A673 (cell line): Measurements from ENCODE around the gene NTRK1. TPM values are rescaled to one million over a fixed set of nuclear protein-coding genes. Genes with fewer than 3 reads are reported as not detected.
A peak's percentile ranks its signal among the peaks of the same experiment; 100 is the strongest.

Experiments
- BruUV-seq: library from RNA; stranded (reverse); fragments of 400-500 nt; replicated peaks from 2 replicates; lab custom pipeline; 2021; lab: Mats Ljungman, UMichigan
- CTCF ChIA-PET: fragments of 300-600 bp; sonication (Branson Sonifier 250); formaldehyde crosslinking; loops from one replicate; lab custom pipeline; 2022; ENCODE audit warnings: antibody characterized with exemption; lab: Charles Lee
- POLR2A ChIA-PET: fragments of 300-600 bp; sonication (Branson Sonifier 250); formaldehyde crosslinking; loops from one replicate; lab custom pipeline; 2022; ENCODE audit warnings: antibody characterized with exemption; ENCODE audit not compliant: low non-redundant PET; lab: Charles Lee
- DNase-seq: peaks from one replicate; pipeline ENCODE4 v3.0.0-alpha.2; 2015; ENCODE audit warnings: low spot score
- H3K27ac ChIP-seq: fragments of 200-600 bp; sonication (generic); 2 replicates; pipeline ENCODE4 v1.5.1; 2016; ENCODE audit warnings: mixed run types, low read depth, mild to moderate bottlenecking, mixed read lengths, antibody characterized with exemption, low read length; ENCODE audit not compliant: poor library complexity, severe bottlenecking
- H3K27me3 ChIP-seq: fragments of 200-600 bp; sonication (generic); replicated peaks from 2 replicates; pipeline ENCODE4 v1.6.1; 2017; ENCODE audit warnings: mixed run types, low read depth, mild to moderate bottlenecking, mixed read lengths, antibody characterized with exemption, low read length; ENCODE audit not compliant: insufficient read depth, poor library complexity
- H3K36me3 ChIP-seq: fragments of 200-600 bp; sonication (generic); 2 replicates; pipeline ENCODE4 v1.6.1; 2016; ENCODE audit warnings: mixed run types, mild to moderate bottlenecking, mixed read lengths, antibody characterized with exemption, low read length; ENCODE audit not compliant: insufficient read depth, poor library complexity, severe bottlenecking
- H3K4me1 ChIP-seq: fragments of 200-600 bp; sonication (generic); 2 replicates; pipeline ENCODE4 v1.6.1; 2017; ENCODE audit warnings: mixed run types, mild to moderate bottlenecking, mixed read lengths, antibody characterized with exemption, low read length; ENCODE audit not compliant: insufficient read depth, poor library complexity, severe bottlenecking
- H3K4me3 ChIP-seq: fragments of 200-600 bp; sonication (generic); 2 replicates; pipeline ENCODE4 v1.5.1; 2016; ENCODE audit warnings: low read depth, mixed run types, mild to moderate bottlenecking, mixed read lengths, low read length; ENCODE audit not compliant: poor library complexity, severe bottlenecking
- H3K9me3 ChIP-seq: fragments of 200-600 bp; sonication (generic); 2 replicates; pipeline ENCODE4 v1.6.1; 2016; ENCODE audit warnings: mixed run types, low read depth, mild to moderate bottlenecking, mixed read lengths, antibody characterized with exemption, low read length; ENCODE audit not compliant: poor library complexity, severe bottlenecking
- EZH2 ChIP-seq: fragments of 200-600 bp; sonication (generic); IDR thresholded peaks from 2 replicates; pipeline ENCODE4 v1.6.1; 2017; ENCODE audit warnings: borderline replicate concordance, low read depth, mild to moderate bottlenecking, mixed read lengths, antibody characterized with exemption, low read length; ENCODE audit not compliant: poor library complexity, severe bottlenecking
- intact Hi-C: fragments of 100-400 bp; cut with micrococcal nuclease; formaldehyde crosslinking; loops from one replicate; pipeline ENCODE4 v1.10.0; 2022; ENCODE audit not compliant: unreplicated experiment
- total RNA-seq: library from RNA; stranded (reverse); gene quantifications from 2 replicates; pipeline ENCODE4 v1.2.3, GENCODE V29; 2021
- TF ChIP-seq, protein P1 (sequence below): fragments of 300-800, 200-600 bp; sonication (generic); conservative IDR thresholded peaks from 2 replicates; pipeline ENCODE4 v1.5.1; 2017; ENCODE audit warnings: low read depth, mild to moderate bottlenecking, antibody characterized with exemption, low read length, moderate library complexity, mixed read lengths

NTRK1 gene
- total RNA-seq, 1 experiment from 2014 or later: 5.1 TPM

DNA sequence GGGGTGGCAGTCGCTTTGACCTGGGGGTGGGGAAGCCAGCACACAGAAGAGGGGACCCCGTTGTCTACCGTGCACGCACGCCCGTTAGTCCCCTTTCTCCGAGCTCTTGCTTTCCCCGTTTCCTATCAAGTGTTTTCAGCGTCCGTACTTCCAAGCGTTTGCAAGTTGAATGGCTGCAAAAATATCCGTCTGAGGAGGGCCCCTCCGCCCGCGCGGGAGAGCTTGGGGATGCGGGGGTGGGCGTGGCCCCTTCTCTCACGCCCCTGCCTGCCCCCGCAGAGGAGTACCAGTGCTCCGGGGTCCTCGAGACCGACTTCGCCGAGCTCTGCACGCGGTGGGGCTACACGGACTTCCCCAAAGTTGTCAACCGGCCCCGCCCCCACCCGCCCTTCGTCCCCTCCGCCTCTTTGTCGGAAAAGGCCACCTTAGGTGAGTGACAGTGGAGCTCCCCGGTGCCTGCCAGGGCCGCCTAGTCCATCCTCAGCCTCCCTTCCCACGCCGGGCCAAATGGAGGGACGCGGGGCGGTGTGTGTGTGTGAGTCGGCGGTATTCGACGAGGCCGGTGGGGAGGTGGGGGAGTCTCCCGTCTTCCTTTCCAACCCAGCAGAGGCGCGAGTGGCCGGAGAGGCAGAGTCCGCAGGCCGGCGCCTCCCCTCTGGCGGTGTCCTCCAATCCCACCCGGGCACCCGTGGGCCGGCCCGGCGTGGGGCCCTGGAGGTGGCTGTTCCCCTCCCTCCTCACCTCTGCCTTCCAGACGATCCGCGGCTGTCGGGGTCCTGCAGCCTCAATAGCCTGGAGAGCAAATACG, 63.2 kb downstream of the NTRK1 start:
- Histone ChIP-seq H3K27ac (no peak overlapping the region), H3K36me3 (no peaks in the 10 kb centered on the region), H3K9me3 (no peaks in the 10 kb centered on the region), H3K4me3 (no peak overlapping the region), H3K27me3 (peaks cover 52% of the 10 kb centered on the region), H3K4me1 (peaks cover 9% of the 10 kb centered on the region)
- no TSS peak for BruUV-seq
- TF ChIP-seq EZH2: peak; percentile 31
- TF ChIP-seq, protein P1, sequence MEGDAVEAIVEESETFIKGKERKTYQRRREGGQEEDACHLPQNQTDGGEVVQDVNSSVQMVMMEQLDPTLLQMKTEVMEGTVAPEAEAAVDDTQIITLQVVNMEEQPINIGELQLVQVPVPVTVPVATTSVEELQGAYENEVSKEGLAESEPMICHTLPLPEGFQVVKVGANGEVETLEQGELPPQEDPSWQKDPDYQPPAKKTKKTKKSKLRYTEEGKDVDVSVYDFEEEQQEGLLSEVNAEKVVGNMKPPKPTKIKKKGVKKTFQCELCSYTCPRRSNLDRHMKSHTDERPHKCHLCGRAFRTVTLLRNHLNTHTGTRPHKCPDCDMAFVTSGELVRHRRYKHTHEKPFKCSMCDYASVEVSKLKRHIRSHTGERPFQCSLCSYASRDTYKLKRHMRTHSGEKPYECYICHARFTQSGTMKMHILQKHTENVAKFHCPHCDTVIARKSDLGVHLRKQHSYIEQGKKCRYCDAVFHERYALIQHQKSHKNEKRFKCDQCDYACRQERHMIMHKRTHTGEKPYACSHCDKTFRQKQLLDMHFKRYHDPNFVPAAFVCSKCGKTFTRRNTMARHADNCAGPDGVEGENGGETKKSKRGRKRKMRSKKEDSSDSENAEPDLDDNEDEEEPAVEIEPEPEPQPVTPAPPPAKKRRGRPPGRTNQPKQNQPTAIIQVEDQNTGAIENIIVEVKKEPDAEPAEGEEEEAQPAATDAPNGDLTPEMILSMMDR: no peak
- ChIA-PET POLR2A (interaction anchor here (0.6 kb wide), 1 partner anchor 117 kb away, joined by 3 read pairs; no protein-coding TSS in a partner anchor), CTCF (interaction anchor here (0.7 kb wide), 1 partner anchor 14 kb away, joined by 4 read pairs; no protein-coding TSS in a partner anchor)
- intact Hi-C loops: loop anchor here (10.0 kb wide), 1 partner anchor 239 kb away; no protein-coding TSS in a partner anchor
- no peak for DNase-seq

DNA sequence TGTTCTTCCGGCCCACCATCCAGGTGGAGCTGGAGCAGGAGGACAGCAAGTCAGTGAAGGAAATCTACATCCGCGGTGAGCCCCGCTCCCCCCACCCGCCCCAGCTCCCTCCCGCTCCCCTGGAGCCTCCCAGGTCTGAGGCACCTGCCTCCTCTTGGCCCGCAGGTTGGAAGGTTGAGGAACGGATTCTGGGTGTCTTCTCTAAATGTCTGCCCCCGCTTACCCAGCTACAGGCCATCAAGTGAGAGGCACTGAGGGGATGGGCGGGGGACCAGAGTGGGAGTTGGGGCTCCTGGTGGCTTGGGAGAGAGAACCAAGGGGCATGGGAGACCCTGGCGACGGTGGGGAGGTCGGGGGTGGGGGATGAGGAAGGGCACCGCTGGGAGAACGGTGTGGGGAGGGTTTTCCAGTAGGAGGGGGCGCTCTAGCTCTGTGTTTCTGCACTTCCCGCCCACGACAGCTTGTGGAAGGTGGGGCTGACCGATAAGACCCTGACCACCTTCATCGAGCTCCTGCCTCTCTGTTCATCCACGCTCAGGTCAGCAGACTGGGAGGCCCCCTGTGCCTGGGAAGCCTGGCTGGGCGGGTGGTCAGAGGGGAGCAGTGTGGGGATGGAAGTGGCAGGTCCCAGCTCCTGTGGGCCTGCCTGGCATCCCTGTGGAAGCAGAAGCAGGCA, 64.0 kb downstream of the NTRK1 start:
- Histone ChIP-seq H3K36me3 (no peaks in the 10 kb centered on the region), H3K4me1 (peaks cover 9% of the 10 kb centered on the region), H3K9me3 (no peaks in the 10 kb centered on the region), H3K4me3 (no peak overlapping the region), H3K27me3 (peaks cover 58% of the 10 kb centered on the region), H3K27ac (no peak overlapping the region)
- TF ChIP-seq, protein P1: no peak
- no peak for TF ChIP-seq EZH2
- intact Hi-C loops: loop anchor here (10.0 kb wide), 1 partner anchor 240 kb away; no protein-coding TSS in a partner anchor
- BruUV-seq: no TSS peak
- ChIA-PET POLR2A (interaction anchor here (0.6 kb wide), 1 partner anchor 118 kb away, joined by 3 read pairs; no protein-coding TSS in a partner anchor), CTCF (interaction anchor here (0.7 kb wide), 1 partner anchor 14 kb away, joined by 4 read pairs; no protein-coding TSS in a partner anchor)
- no peak for DNase-seq

DNA sequence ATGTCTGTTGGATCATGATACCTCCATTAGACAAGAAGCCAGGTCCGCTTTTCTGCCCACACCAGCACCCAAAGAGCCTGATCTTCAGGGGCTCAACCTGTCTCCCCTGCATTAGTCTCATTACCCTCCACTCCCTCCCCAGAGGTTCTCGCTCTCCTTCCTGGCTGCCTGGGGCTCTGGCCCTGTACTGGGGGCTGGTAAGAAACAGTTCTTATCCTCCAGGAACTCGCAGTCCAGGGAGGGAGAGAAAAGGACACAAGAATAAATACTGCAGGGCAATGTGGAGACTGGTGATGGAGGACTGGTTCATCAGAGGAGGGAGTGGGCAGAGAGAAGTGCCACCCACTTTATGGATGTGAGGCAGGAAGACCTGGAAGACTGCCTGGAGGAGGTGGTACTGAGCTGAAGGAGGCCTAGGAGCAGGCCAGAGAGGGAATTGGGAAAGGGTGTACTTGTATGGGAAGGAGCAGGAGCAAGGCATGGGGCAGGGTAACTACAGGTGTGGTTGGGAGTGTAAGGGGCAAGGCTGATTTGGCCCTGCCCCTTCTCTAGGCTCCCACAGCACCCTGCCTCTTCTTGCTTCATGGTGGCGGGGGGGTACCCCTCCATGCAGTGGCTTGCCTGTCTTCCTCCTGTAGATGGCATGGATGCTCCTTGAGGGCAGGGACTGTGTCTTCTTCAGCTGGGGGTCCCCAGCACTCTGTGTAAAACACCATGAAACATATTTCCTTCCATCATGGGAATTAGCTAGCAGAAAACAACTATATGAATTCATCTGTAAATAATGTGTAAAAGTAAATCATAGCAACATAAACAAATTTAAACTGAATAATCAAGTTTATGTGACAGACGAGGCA, 64.7 kb downstream of the NTRK1 start:
- Histone ChIP-seq H3K27ac (no peak overlapping the region), H3K4me1 (peaks cover 4% of the 10 kb centered on the region), H3K36me3 (no peaks in the 10 kb centered on the region), H3K9me3 (no peaks in the 10 kb centered on the region), H3K27me3 (peaks cover 56% of the 10 kb centered on the region), H3K4me3 (no peak overlapping the region)
- intact Hi-C loops: loop anchor here (2.0 to 10.0 kb wide), 2 partner anchors 33 to 241 kb away; partner anchors contain the start of gene PEAR1
- no TSS peak for BruUV-seq
- TF ChIP-seq EZH2: no peak
- TF ChIP-seq, protein P1: no peak
- no peak for DNase-seq
- POLR2A ChIA-PET: no interaction called here
- CTCF ChIA-PET: interaction anchor here (0.6 to 1.1 kb wide), 2 partner anchors 39 to 160 kb away, joined by 3 read pairs; no protein-coding TSS in a partner anchor
